ENCODE measurements around the gene C1orf52. TPM values are rescaled to one million over a fixed set of nuclear protein-coding genes. Genes with fewer than 3 reads are reported as not detected.
A peak's percentile ranks its signal among the peaks of the same experiment; 100 is the strongest.

The C1orf52 gene
- total RNA-seq, 1 experiment from 2014 or later = 51.6 TPM

DNA sequence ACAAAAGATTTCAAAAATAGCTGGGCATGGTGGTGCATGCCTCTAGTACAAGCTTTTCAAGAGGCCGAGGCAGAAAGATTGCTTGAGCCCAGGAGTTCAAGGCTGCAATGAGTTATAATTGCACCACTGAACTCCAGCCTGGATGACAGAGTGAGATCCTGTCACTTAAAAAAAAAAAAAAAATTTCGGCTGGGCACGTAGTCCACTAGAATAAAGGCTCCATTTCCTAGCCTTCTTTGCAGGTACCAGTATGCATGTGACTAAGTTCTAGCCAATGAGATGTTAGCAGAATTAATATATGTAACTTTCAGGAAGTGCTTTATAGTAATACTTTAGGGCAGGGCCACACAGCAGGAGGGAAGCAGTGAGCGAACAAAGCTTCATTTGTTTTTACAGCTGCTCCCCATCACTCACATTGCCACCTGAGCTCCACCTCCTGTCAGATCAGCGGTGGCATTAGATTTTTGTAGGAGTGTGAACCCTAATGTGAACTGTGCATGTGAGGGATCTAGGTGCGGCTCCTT is 29.8 kb downstream of the C1orf52 start:
- peaks cover 1% of the 10 kb centered on the region; the same call in 1 of the 2 replicates for H3K4me1 ChIP-seq (ENCODE audit: control insufficient read depth, insufficient read depth, low read length)
- H3K27ac ChIP-seq (ENCODE audit: low read length) = no peak overlapping the region
- no peaks in the 10 kb centered on the region for H3K27me3 ChIP-seq (ENCODE audit: control insufficient read depth, insufficient read depth, low read length)
- ChIA-PET CTCF (interaction anchor here (0.7 to 1.6 kb wide), 3 partner anchors 25 to 285 kb away, joined by 4 to 13 read pairs (median 4); no protein-coding TSS in a partner anchor), POLR2A (interaction anchor here (0.6 kb wide), 2 partner anchors 13 to 176 kb away, joined by 3 to 4 read pairs; no protein-coding TSS in a partner anchor)
- ATAC-seq = peak; percentile 40; the same call in 1 of the 2 replicates
- in situ Hi-C loops (cut with HindIII; ENCODE audit: low pct_unique_long_range_greater_than_20kb, low sequenced_read_pairs) (no loop called here), intact Hi-C loops (cut with micrococcal nuclease; ENCODE audit: unreplicated experiment) (no loop called here)
- no TSS peak for BruUV-seq (replicated peaks)
- H3K9me3 ChIP-seq (ENCODE audit: control insufficient read depth, insufficient read depth, low read depth, low read length) = no peaks in the 10 kb centered on the region
- DNase-seq (ENCODE audit: low read depth, low spot score) = no peak
- no peak for TF ChIP-seq SIN3A (IDR thresholded peaks at IDR 0.05; ENCODE audit: borderline replicate concordance, insufficient read depth, low read depth, low read length)
- TF ChIP-seq, protein P1, sequence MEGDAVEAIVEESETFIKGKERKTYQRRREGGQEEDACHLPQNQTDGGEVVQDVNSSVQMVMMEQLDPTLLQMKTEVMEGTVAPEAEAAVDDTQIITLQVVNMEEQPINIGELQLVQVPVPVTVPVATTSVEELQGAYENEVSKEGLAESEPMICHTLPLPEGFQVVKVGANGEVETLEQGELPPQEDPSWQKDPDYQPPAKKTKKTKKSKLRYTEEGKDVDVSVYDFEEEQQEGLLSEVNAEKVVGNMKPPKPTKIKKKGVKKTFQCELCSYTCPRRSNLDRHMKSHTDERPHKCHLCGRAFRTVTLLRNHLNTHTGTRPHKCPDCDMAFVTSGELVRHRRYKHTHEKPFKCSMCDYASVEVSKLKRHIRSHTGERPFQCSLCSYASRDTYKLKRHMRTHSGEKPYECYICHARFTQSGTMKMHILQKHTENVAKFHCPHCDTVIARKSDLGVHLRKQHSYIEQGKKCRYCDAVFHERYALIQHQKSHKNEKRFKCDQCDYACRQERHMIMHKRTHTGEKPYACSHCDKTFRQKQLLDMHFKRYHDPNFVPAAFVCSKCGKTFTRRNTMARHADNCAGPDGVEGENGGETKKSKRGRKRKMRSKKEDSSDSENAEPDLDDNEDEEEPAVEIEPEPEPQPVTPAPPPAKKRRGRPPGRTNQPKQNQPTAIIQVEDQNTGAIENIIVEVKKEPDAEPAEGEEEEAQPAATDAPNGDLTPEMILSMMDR (IDR thresholded peaks at IDR 0.05) = no peak; the same call in 1 of the 2 replicates
- no peak for TF ChIP-seq POLR2AphosphoS5 (IDR thresholded peaks at IDR 0.05; ENCODE audit: low read depth, low read length)
- no peak for TF ChIP-seq TCF7L2 (IDR thresholded peaks at IDR 0.05; ENCODE audit: low read depth, low read length)
- no peak for TF ChIP-seq REST (IDR thresholded peaks at IDR 0.05; ENCODE audit: insufficient read depth in 1 of 2, low read depth in 2 of 2, low read length in 1 of 2)
- H3K4me3 ChIP-seq (ENCODE audit: low read depth in 2 of 2, low read length in 2 of 2) = no peak overlapping the region
- H3K36me3 ChIP-seq (ENCODE audit: control insufficient read depth, insufficient read depth, low read length) = no peaks in the 10 kb centered on the region

DNA sequence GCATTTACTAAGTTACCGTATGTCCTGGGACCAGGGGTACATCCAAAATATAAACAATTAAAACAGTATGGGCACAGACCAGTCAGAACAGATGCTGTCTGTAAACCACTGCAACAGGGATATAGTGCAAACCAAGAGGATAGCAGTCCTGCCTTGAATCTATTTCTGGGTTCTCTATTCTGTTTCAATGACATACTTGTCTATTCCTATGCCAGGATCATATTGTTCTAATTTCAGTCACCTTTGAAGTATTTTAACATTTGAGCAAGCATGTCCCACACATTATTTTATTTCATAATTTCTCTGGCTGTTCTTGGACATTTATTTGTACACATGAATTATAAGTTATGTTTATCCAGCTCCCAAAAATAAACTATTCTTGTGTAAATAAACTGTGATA is 30.5 kb downstream of the C1orf52 start:
- peaks cover 5% of the 10 kb centered on the region; the same call in 1 of the 2 replicates for H3K4me1 ChIP-seq (ENCODE audit: control insufficient read depth, insufficient read depth, low read length)
- intact Hi-C loops (cut with micrococcal nuclease; ENCODE audit: unreplicated experiment) = no loop called here

More for the DNA sequence above, 30.5 kb downstream of the C1orf52 start:
- in situ Hi-C loops (cut with HindIII; ENCODE audit: low pct_unique_long_range_greater_than_20kb, low sequenced_read_pairs) = no loop called here
- no peaks in the 10 kb centered on the region for H3K36me3 ChIP-seq (ENCODE audit: control insufficient read depth, insufficient read depth, low read length)
- BruUV-seq (replicated peaks) = no TSS peak
- POLR2A ChIA-PET = interaction anchor here (0.7 kb wide), 1 partner anchor 873 kb away, joined by 10 read pairs; no protein-coding TSS in a partner anchor
- no peak overlapping the region for H3K27ac ChIP-seq (ENCODE audit: low read length)
- H3K4me3 ChIP-seq (ENCODE audit: low read depth in 2 of 2, low read length in 2 of 2) = no peak overlapping the region
- ATAC-seq (no peak), DNase-seq (ENCODE audit: low read depth, low spot score) (no peak)
- CTCF ChIA-PET = interaction anchor here (0.6 to 0.7 kb wide), 2 partner anchors 18 to 177 kb away, joined by 3 to 4 read pairs; no protein-coding TSS in a partner anchor
- TF ChIP-seq SIN3A (IDR thresholded peaks at IDR 0.05; ENCODE audit: borderline replicate concordance, insufficient read depth, low read depth, low read length) (no peak), TCF7L2 (IDR thresholded peaks at IDR 0.05; ENCODE audit: low read depth, low read length) (no peak), REST (IDR thresholded peaks at IDR 0.05; ENCODE audit: insufficient read depth in 1 of 2, low read depth in 2 of 2, low read length in 1 of 2) (no peak), POLR2AphosphoS5 (IDR thresholded peaks at IDR 0.05; ENCODE audit: low read depth, low read length) (no peak)
- TF ChIP-seq, protein P1 (IDR thresholded peaks at IDR 0.05) = no peak
- no peaks in the 10 kb centered on the region for H3K27me3 ChIP-seq (ENCODE audit: control insufficient read depth, insufficient read depth, low read length)
- H3K9me3 ChIP-seq (ENCODE audit: control insufficient read depth, insufficient read depth, low read depth, low read length) = no peaks in the 10 kb centered on the region
